Measurements from ENCODE around the gene LARGE2.

LARGE2 gene

GRCh38 chr11:45907911-45908370 is 14.5 kb upstream of the LARGE2 start:
- DNase-seq (ENCODE audit: low read depth in 2 of 2), result no peak
- TF ChIP-seq CTCF (IDR thresholded peaks at IDR 0.05; ENCODE audit: low read depth, low read length), result no peak
- no peak overlapping the region for H3K4me3 ChIP-seq (replicated peaks in 1 of 2; ENCODE audit: low read depth in 2 of 2, low read length in 2 of 2)

- TF ChIP-seq CTCF (IDR thresholded peaks at IDR 0.05; ENCODE audit: low read depth, low read length), result no peak
- H3K4me3 ChIP-seq (replicated peaks in 1 of 2; ENCODE audit: low read depth in 2 of 2, low read length in 2 of 2), result no peak overlapping the region
- DNase-seq (ENCODE audit: low read depth in 2 of 2), result no peak
Measured at GRCh38 chr11:45909594-45910475, 12.6 kb upstream of the LARGE2 start.

- DNase-seq (ENCODE audit: low read depth in 2 of 2), result no peak
- H3K4me3 ChIP-seq (replicated peaks in 1 of 2; ENCODE audit: low read depth in 2 of 2, low read length in 2 of 2), result no peak overlapping the region
Measured at GRCh38 chr11:45910623-45911022, 11.8 kb upstream of the LARGE2 start.

GRCh38 chr11:45913514-45913913 is 8.9 kb upstream of the LARGE2 start:
- DNase-seq (ENCODE audit: low read depth in 2 of 2), result no peak
- TF ChIP-seq CTCF (IDR thresholded peaks at IDR 0.05; ENCODE audit: low read depth, low read length), result no peak
- no peak overlapping the region for H3K4me3 ChIP-seq (replicated peaks in 1 of 2; ENCODE audit: low read depth in 2 of 2, low read length in 2 of 2)

More at GRCh38 chr11:45910623-45911022, 11.8 kb upstream of the LARGE2 start:
- no peak for TF ChIP-seq CTCF (IDR thresholded peaks at IDR 0.05; ENCODE audit: low read depth, low read length)

- no peak for TF ChIP-seq CTCF (IDR thresholded peaks at IDR 0.05; ENCODE audit: low read depth, low read length)
- H3K4me3 ChIP-seq (replicated peaks in 1 of 2; ENCODE audit: low read depth in 2 of 2, low read length in 2 of 2), result no peak overlapping the region
- no peak for DNase-seq (ENCODE audit: low read depth in 2 of 2)
Measured at GRCh38 chr11:45913942-45914635, 8.4 kb upstream of the LARGE2 start.

GRCh38 chr11:45915446-45915845 is 7.0 kb upstream of the LARGE2 start:
- TF ChIP-seq CTCF (IDR thresholded peaks at IDR 0.05; ENCODE audit: low read depth, low read length), result no peak
- DNase-seq (ENCODE audit: low read depth in 2 of 2), result no peak
- no peak overlapping the region for H3K4me3 ChIP-seq (replicated peaks in 1 of 2; ENCODE audit: low read depth in 2 of 2, low read length in 2 of 2)

Data from cardiac fibroblast (primary cell).